Ishikawa (cell line): Measurements from ENCODE around the gene POU2F1.

ENCODE experiments used
- CEBPB ChIP-seq: IDR thresholded peaks from 2 replicates; pipeline ENCODE4 v1.6.1; 2012
- CREB1 ChIP-seq: IDR thresholded peaks from 2 replicates; pipeline ENCODE4 v1.6.1; 2012; ENCODE audit warnings: low read depth
- EGR1 ChIP-seq: IDR thresholded peaks from 2 replicates; pipeline ENCODE4 v1.6.1; 2012
- EP300 ChIP-seq: IDR thresholded peaks from 2 replicates; pipeline ENCODE4 v1.6.1; 2012; ENCODE audit warnings: borderline replicate concordance
- FOXM1 ChIP-seq: IDR thresholded peaks from 2 replicates; pipeline ENCODE4 v1.6.1; 2012; ENCODE audit warnings: low read depth, borderline replicate concordance
- MAX ChIP-seq: IDR thresholded peaks from 2 replicates; pipeline ENCODE4 v1.6.1; 2012
- NFIC ChIP-seq: IDR thresholded peaks from 2 replicates; pipeline ENCODE4 v1.6.1; 2012
- RAD21 ChIP-seq: IDR thresholded peaks from 2 replicates; pipeline ENCODE4 v1.6.1; 2012; ENCODE audit warnings: low read depth
- REST ChIP-seq: IDR thresholded peaks from 2 replicates; pipeline ENCODE4 v1.6.1; 2012; ENCODE audit warnings: low read depth, mild to moderate bottlenecking
- TAF1 ChIP-seq: IDR thresholded peaks from 2 replicates; pipeline ENCODE4 v1.6.1; 2012; ENCODE audit warnings: low read depth, mild to moderate bottlenecking
- TCF12 ChIP-seq: IDR thresholded peaks from 2 replicates; pipeline ENCODE4 v1.6.1; 2012; ENCODE audit warnings: low read depth
- TEAD4 ChIP-seq: IDR thresholded peaks from 2 replicates; pipeline ENCODE4 v1.6.1; 2012
- USF1 ChIP-seq: IDR thresholded peaks from 2 replicates; pipeline ENCODE4 v1.6.1; 2012
- YY1 ChIP-seq: IDR thresholded peaks from 2 replicates; pipeline ENCODE4 v1.6.1; 2012; ENCODE audit warnings: low read depth
- ZBTB7A ChIP-seq: IDR thresholded peaks from 2 replicates; pipeline ENCODE4 v1.6.1; 2012; ENCODE audit warnings: low read depth

Gene POU2F1

GRCh38 chr1:167210966-167211674 lies 9.6 kb upstream of the POU2F1 start:
- TF ChIP-seq YY1, result no peak
- TF ChIP-seq REST, result no peak
- no peak for TF ChIP-seq FOXM1
- TF ChIP-seq TAF1, result no peak

- no peak for TF ChIP-seq YY1
- TF ChIP-seq CEBPB, result no peak
- TF ChIP-seq RAD21, result no peak
- no peak for TF ChIP-seq NFIC
- no peak for TF ChIP-seq ZBTB7A
Measured at GRCh38 chr1:167212025-167212424, 8.7 kb upstream of the POU2F1 start.

- no peak for TF ChIP-seq REST
- no peak for TF ChIP-seq NFIC
- TF ChIP-seq EGR1, result no peak
- TF ChIP-seq TEAD4, result no peak
- TF ChIP-seq RAD21, result no peak
- no peak for TF ChIP-seq USF1
- TF ChIP-seq FOXM1, result no peak
- no peak for TF ChIP-seq ZBTB7A
- TF ChIP-seq YY1, result no peak
- TF ChIP-seq EP300, result no peak
- no peak for TF ChIP-seq TAF1
- TF ChIP-seq TCF12, result no peak
Measured at GRCh38 chr1:167216809-167217208, 3.9 kb upstream of the POU2F1 start.

GRCh38 chr1:167219194-167219593 lies 1.5 kb upstream of the POU2F1 start:
- no peak for TF ChIP-seq ZBTB7A
- TF ChIP-seq EGR1, result no peak
- TF ChIP-seq RAD21, result no peak
- TF ChIP-seq CREB1, result no peak
- TF ChIP-seq YY1, result no peak
- TF ChIP-seq TAF1, result no peak
- no peak for TF ChIP-seq CEBPB
- no peak for TF ChIP-seq TCF12
- TF ChIP-seq USF1, result no peak
- no peak for TF ChIP-seq MAX
- no peak for TF ChIP-seq TEAD4
- TF ChIP-seq EP300, result no peak
- no peak for TF ChIP-seq REST
- no peak for TF ChIP-seq NFIC
- no peak for TF ChIP-seq FOXM1

- TF ChIP-seq EGR1 (no peak), TCF12 (peak; percentile 52; the same call in 1 of the 2 replicates), ZBTB7A (peak; percentile 91), FOXM1 (peak; percentile 67), TEAD4 (0 out of 2 replicates have a peak, but pooled peaks have one; percentile 29), REST (no peak), NFIC (0 out of 2 replicates have a peak, but pooled peaks have one; percentile 34), CREB1 (peak; percentile 39; the same call in 1 of the 2 replicates), EP300 (no peak), YY1 (peak; percentile 62; the same call in 1 of the 2 replicates), MAX (peak; percentile 91), CEBPB (no peak), USF1 (no peak), TAF1 (peak; percentile 67), RAD21 (no peak)
Measured at GRCh38 chr1:167219646-167220536, 795 bp upstream of the POU2F1 start.
